Mesendoderm (in vitro differentiated cells): Measurements from ENCODE around the gene KLHL12.

Experiments used
- DNase-seq: peaks from one replicate; pipeline ENCODE4 v3.0.0; 2013
- H2AK5ac ChIP-seq: 2 replicates; pipeline ENCODE4 v1.6.1; 2013; ENCODE audit warnings: low read length, inconsistent platforms
- H2BK120ac ChIP-seq: 2 replicates; pipeline ENCODE4 v1.6.1; 2013; ENCODE audit warnings: low read depth, mild to moderate bottlenecking, low read length, moderate library complexity, mixed read lengths
- H2BK15ac ChIP-seq: replicated peaks from 2 replicates; pipeline ENCODE4 v1.6.1; 2013; ENCODE audit warnings: low read depth, mild to moderate bottlenecking, moderate library complexity
- H2BK5ac ChIP-seq: 2 replicates; pipeline ENCODE4 v1.6.1; 2013; ENCODE audit warnings: low read length, inconsistent platforms
- H3K18ac ChIP-seq: 2 replicates; pipeline ENCODE4 v1.6.1; 2013; ENCODE audit warnings: mild to moderate bottlenecking, low read length, mixed read lengths
- H3K23ac ChIP-seq: one replicate; pipeline ENCODE4 v1.6.1; 2013; ENCODE audit warnings: low read length
- H3K27ac ChIP-seq: 2 replicates; pipeline ENCODE4 v1.5.1; 2013; ENCODE audit warnings: low read depth, mild to moderate bottlenecking, inconsistent platforms, low read length, moderate library complexity
- H3K27me3 ChIP-seq: 2 replicates; pipeline ENCODE4 v1.6.1; 2013; ENCODE audit warnings: low read length, control low read depth, mild to moderate bottlenecking, inconsistent platforms; ENCODE audit not compliant: insufficient read depth, poor library complexity
- H3K36me3 ChIP-seq: 2 replicates; pipeline ENCODE4 v1.6.1; 2013; ENCODE audit warnings: low read length, inconsistent platforms; ENCODE audit not compliant: control insufficient read depth, insufficient read depth
- H3K4ac ChIP-seq: one replicate; pipeline ENCODE4 v1.6.1; 2013; ENCODE audit warnings: low read depth, mild to moderate bottlenecking, low read length, moderate library complexity
- H3K4me1 ChIP-seq: 2 replicates; pipeline ENCODE4 v1.6.1; 2013; ENCODE audit warnings: low read depth, low read length, inconsistent platforms; ENCODE audit not compliant: control insufficient read depth
- H3K4me2 ChIP-seq: 2 replicates; pipeline ENCODE4 v1.6.1; 2013; ENCODE audit warnings: low read length
- H3K4me3 ChIP-seq: 2 replicates; pipeline ENCODE4 v1.5.1; 2013; ENCODE audit warnings: mild to moderate bottlenecking, low read length
- H3K56ac ChIP-seq: one replicate; pipeline ENCODE4 v1.6.1; 2013; ENCODE audit warnings: low read length
- H3K79me1 ChIP-seq: 2 replicates; pipeline ENCODE4 v1.6.1; 2013; ENCODE audit warnings: low read length, inconsistent platforms
- H3K79me2 ChIP-seq: 2 replicates; pipeline ENCODE4 v1.6.1; 2013; ENCODE audit warnings: mild to moderate bottlenecking, low read length; ENCODE audit not compliant: control insufficient read depth, insufficient read depth
- H3K9ac ChIP-seq: 2 replicates; pipeline ENCODE4 v1.6.1; 2013; ENCODE audit warnings: low read length, inconsistent platforms
- H4K5ac ChIP-seq: one replicate; pipeline ENCODE4 v1.6.1; 2013; ENCODE audit warnings: low read length
- H4K8ac ChIP-seq: one replicate; pipeline ENCODE4 v1.6.1; 2013; ENCODE audit warnings: low read depth, mild to moderate bottlenecking, control low read depth, low read length, moderate library complexity
- WGBS: extraction: QIAGEN DNeasy Blood & Tissue Kit; methylation state at CpG from one replicate; pipeline ENCODE4 v1.1.7; 2013; ENCODE audit warnings: low lambda C conversion rate, missing lambda C conversion rate; ENCODE audit not compliant: insufficient coverage; ENCODE audit errors: extremely low coverage; 5-methylcytosine and 5-hydroxymethylcytosine counted together

Gene KLHL12

GRCh38 chr1:202892501-202892900 lies 34.5 kb downstream of the KLHL12 start:
- no peak overlapping the region for H3K9ac ChIP-seq
- no peak overlapping the region for H4K8ac ChIP-seq
- H2BK5ac ChIP-seq, result no peak overlapping the region
- H3K56ac ChIP-seq, result no peak overlapping the region
- DNase-seq, result no peak
- no peak overlapping the region for H2BK15ac ChIP-seq
- WGBS, result no CpG with 5 or more reads among the region's 7 CpGs
- H3K18ac ChIP-seq, result no peak overlapping the region
- H3K79me1 ChIP-seq, result no peaks in the 10 kb centered on the region
- H3K4ac ChIP-seq, result no peak overlapping the region
- H3K4me2 ChIP-seq, result no peak overlapping the region
- no peak overlapping the region for H3K23ac ChIP-seq
- no peaks in the 10 kb centered on the region for H3K36me3 ChIP-seq
- H2BK120ac ChIP-seq, result no peak overlapping the region
- no peak overlapping the region for H3K27ac ChIP-seq
- H3K27me3 ChIP-seq, result peaks cover 2% of the 10 kb centered on the region
- H3K4me3 ChIP-seq, result no peak overlapping the region
- no peaks in the 10 kb centered on the region for H3K79me2 ChIP-seq
- H3K4me1 ChIP-seq, result no peaks in the 10 kb centered on the region
- H2AK5ac ChIP-seq, result no peak overlapping the region
- no peak overlapping the region for H4K5ac ChIP-seq

GRCh38 chr1:202890392-202890791 lies 36.6 kb downstream of the KLHL12 start:
- Histone ChIP-seq H3K4me2 (no peak overlapping the region), H3K4me3 (no peak overlapping the region), H3K79me1 (no peaks in the 10 kb centered on the region), H3K56ac (no peak overlapping the region), H2BK15ac (no peak overlapping the region), H4K5ac (no peak overlapping the region), H3K36me3 (no peaks in the 10 kb centered on the region), H4K8ac (no peak overlapping the region), H3K79me2 (no peaks in the 10 kb centered on the region), H3K23ac (no peak overlapping the region), H3K27me3 (peaks cover 2% of the 10 kb centered on the region), H2AK5ac (no peak overlapping the region), H3K4me1 (no peaks in the 10 kb centered on the region), H3K4ac (no peak overlapping the region), H2BK120ac (no peak overlapping the region), H3K18ac (no peak overlapping the region), H3K27ac (no peak overlapping the region), H3K9ac (no peak overlapping the region), H2BK5ac (no peak overlapping the region)
- no peak for DNase-seq
- no CpG with 5 or more reads among the region's 4 CpGs for WGBS

GRCh38 chr1:202888531-202889360 lies 38.3 kb downstream of the KLHL12 start, which contains the start of gene RABIF:
TSS of gene RABIF (minus strand) at chr1:202889149. CDS start at chr1:202889098, 51 bp downstream.
- Histone ChIP-seq H3K18ac (peak within 1 kb of the TSS; percentile 82), H3K23ac (peak within 1 kb of the TSS; percentile 80), H3K27me3 (peaks cover 2% of the 10 kb centered on the region), H2AK5ac (no peak within 1 kb of the TSS), H3K79me1 (peaks cover 2% of the 10 kb centered on the region), H2BK120ac (no peak within 1 kb of the TSS), H3K4me3 (peak within 1 kb of the TSS; percentile 92), H4K8ac (peak within 1 kb of the TSS; percentile 70), H2BK15ac (no peak within 1 kb of the TSS), H3K4ac (no peak within 1 kb of the TSS), H3K4me2 (peak within 1 kb of the TSS; percentile 97), H3K36me3 (no peaks in the 10 kb centered on the region), H3K56ac (peak within 1 kb of the TSS; percentile 99), H3K79me2 (no peaks in the 10 kb centered on the region), H2BK5ac (peak within 1 kb of the TSS; percentile 76), H3K27ac (peak within 1 kb of the TSS; percentile 98), H3K9ac (peak within 1 kb of the TSS; percentile 94), H4K5ac (no peak within 1 kb of the TSS), H3K4me1 (no peaks in the 10 kb centered on the region)
- no CpG with 5 or more reads among the region's 84 CpGs for WGBS
- peak; percentile 97 for DNase-seq

GRCh38 chr1:202888221-202888530 lies 38.9 kb downstream of the KLHL12 start:
- Histone ChIP-seq H4K5ac (no peak overlapping the region), H2AK5ac (no peak overlapping the region), H3K79me2 (no peaks in the 10 kb centered on the region), H3K4me1 (no peaks in the 10 kb centered on the region), H3K4ac (no peak overlapping the region), H3K36me3 (no peaks in the 10 kb centered on the region), H4K8ac (no peak overlapping the region), H2BK15ac (no peak overlapping the region), H3K4me3 (peak overlapping the region; percentile 92), H3K27ac (peak overlapping the region; percentile 98), H3K79me1 (peaks cover 2% of the 10 kb centered on the region), H3K4me2 (peak overlapping the region; percentile 97), H2BK120ac (no peak overlapping the region), H2BK5ac (no peak overlapping the region), H3K9ac (peak overlapping the region; percentile 94), H3K27me3 (peaks cover 2% of the 10 kb centered on the region), H3K56ac (peak overlapping the region; percentile 81), H3K18ac (peak overlapping the region; percentile 62), H3K23ac (no peak overlapping the region)
- no peak for DNase-seq
- no CpG with 5 or more reads among the region's 10 CpGs for WGBS

- Histone ChIP-seq H4K8ac (no peak overlapping the region), H2AK5ac (no peak overlapping the region), H3K56ac (no peak overlapping the region), H3K4ac (no peak overlapping the region), H3K23ac (no peak overlapping the region), H3K27me3 (no peaks in the 10 kb centered on the region), H3K18ac (no peak overlapping the region), H2BK120ac (no peak overlapping the region), H4K5ac (no peak overlapping the region), H3K4me2 (no peak overlapping the region), H3K9ac (no peak overlapping the region), H2BK15ac (no peak overlapping the region), H2BK5ac (no peak overlapping the region), H3K27ac (no peak overlapping the region), H3K4me3 (no peak overlapping the region), H3K4me1 (no peaks in the 10 kb centered on the region), H3K36me3 (peaks cover 5% of the 10 kb centered on the region), H3K79me1 (peaks cover 2% of the 10 kb centered on the region), H3K79me2 (no peaks in the 10 kb centered on the region)
- no CpG with 5 or more reads among the region's 10 CpGs for WGBS
- no peak for DNase-seq
These were observed 46.0 kb downstream of the KLHL12 start for GRCh38 chr1:202880961-202881460.
